Left renal pelvis (tissue), 4 donors: ENCODE data around the gene F13A1. TPM values are rescaled to one million over a fixed set of nuclear protein-coding genes. Genes with fewer than 3 reads are reported as not detected.
"Not testable (repeated sequence)": the region's sequence is repeated elsewhere in the genome, so short reads cannot be mapped to it uniquely, and the experiment has no call there.

ENCODE experiments used
- DNase-seq, 4 donors: peaks; one replicate each; pipeline ENCODE4 v3.0.0-alpha.2; 2013; ENCODE audit warnings: low read depth in 4 of 4, low spot score in 3 of 4
- polyA plus RNA-seq, 4 donors: library from polyadenylated mRNA; unstranded; fragments of 120-200 nt; gene quantifications; one replicate each; pipeline ENCODE4 v1.2.1, GENCODE V29; 2013; ENCODE audit not compliant: insufficient read length in 4 of 4

The F13A1 gene
- polyA plus RNA-seq, 4 donors, result 11.2 to 110 (median 24.6) TPM

DNA sequence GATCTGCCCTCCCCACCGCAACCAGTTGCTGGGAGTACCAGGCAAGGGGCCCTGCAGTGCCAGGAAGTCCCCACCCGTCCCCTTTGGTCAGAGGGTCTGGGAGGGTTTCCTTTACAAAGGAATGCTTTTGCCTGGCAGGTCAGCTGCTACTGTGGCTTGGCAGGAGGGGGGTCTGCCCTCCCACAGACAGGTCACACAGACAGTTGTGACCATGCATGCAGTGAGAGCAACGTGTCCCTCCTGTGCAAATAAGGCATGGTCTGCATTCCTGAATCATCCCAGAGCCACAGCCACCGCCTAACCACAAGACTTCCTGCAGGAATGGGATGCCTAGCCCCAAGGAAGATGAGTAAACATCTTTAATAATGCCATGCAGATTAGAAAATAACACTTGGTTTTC is 439 bp upstream of the F13A1 start:
- DNase-seq, result no peak

DNA sequence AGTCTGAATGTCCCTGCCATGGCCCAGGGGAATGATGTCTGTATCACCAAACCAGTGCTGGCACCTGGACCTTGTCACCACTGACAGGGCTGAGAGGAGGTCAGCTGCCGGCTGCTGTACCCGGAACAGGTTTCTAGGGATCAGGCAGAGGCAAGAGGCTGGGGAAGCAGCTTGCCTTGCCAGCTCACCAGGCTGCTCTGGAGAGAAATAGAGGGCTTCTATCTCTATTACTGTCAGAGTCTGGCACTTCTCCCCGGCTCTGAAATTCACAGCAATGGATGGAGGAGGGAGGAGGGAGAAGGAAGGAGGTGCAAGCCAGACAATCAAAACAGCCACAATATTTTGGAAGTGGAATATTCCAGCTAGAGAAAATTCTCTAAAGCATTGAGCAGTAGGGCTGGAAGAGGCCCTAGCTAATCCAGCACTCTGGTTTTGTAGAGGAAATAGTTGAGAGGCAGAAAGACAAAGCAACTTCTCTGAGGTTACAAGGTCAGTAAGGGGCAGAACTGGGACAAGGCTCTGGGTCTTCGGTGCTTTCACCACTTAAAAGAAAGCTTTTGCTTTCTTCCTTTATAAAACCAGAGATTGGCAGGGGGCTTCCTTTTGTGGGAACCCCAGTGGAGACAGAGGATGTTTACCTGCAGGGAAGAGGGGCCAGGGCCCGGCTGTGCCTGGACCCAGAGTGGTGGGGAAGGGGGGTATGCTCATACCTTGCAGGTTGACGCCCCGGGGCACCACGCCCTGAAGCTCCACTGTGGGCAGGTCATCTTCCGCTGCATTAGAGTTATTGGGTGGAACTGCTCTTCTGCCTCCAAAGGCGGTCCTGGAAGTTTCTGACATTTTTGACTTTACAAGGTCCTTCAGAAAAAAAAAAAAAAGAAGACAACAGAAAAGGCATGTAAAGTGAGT is 2.4 kb downstream of the F13A1 start:
- no peak for DNase-seq

GRCh38 chr6:6317386-6317785 is 3.1 kb downstream of the F13A1 start:
- DNase-seq, result no peak

DNA sequence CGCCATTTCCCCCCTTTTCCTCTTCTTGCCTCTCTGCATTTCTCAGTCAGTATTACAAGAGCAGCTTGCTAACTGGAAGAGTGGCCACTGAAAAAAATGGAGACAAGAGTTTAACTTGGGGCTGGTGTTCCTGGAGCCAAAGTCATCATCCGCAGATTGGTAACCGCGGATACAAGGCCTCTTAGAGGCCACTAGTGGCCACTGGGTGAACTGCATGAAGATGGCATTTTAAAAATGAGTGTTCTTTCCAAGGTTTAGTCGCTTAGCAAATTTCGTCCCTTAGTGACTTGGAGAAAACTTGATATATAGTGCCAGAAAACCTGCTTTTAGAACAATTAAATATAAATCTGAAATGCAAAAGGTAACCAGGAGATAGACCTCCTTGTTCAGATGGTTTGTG is 4.8 kb downstream of the F13A1 start:
- peak in 1 of 4 donors; percentile 49 for DNase-seq

- no peak for DNase-seq
Measured at GRCh38 chr6:6314596-6314995, 5.9 kb downstream of the F13A1 start.

GRCh38 chr6:6312901-6313441 is 7.5 kb downstream of the F13A1 start:
- DNase-seq, result no peak

- DNase-seq, result no peak
Measured at GRCh38 chr6:6305575-6305974, 14.9 kb downstream of the F13A1 start.

GRCh38 chr6:6300383-6300782 is 20.1 kb downstream of the F13A1 start:
- not testable (repeated sequence) for DNase-seq

GRCh38 chr6:6293317-6293716 is 27.1 kb downstream of the F13A1 start:
- DNase-seq, result no peak

DNA sequence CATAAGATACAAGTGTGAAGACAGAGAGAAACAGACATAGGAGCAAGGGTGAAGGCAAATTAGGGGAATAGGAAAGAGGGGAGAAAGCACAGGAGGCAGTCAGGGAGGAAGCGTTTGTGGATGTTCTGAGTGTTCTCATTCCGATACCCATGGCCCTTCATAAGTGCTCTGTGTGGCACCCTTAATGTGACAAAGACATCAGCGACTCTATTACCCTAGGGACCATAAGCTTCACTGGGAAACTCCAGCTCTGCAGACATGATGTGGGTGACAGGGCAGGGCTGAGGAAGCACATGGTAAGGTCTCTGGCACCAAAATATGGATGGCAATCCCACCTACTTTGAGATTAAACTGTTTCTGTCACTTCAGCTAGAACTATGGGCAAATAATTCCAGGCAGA is 33.0 kb downstream of the F13A1 start:
- no peak for DNase-seq

DNA sequence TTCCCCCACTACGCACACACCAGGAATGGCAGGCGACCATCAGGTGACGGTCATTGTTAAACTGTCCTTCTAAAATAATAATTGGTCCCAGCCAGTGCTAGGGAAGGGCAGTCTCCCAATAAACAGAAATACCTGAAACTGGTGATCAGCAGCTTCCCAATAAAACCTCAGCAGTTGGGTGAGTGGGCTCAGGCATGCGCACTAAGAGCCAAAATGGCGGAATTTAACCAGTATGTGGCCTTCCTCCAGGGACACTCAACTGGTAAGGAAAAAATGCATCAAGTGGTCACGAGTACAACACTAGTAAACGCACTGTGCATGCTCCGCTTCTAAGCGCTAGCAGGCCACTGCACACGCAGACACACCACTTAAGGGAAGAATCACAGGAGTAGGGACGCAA is 34.8 kb downstream of the F13A1 start:
- DNase-seq, result no peak

GRCh38 chr6:6284221-6284966 is 36.1 kb downstream of the F13A1 start:
- DNase-seq, result no peak

DNA sequence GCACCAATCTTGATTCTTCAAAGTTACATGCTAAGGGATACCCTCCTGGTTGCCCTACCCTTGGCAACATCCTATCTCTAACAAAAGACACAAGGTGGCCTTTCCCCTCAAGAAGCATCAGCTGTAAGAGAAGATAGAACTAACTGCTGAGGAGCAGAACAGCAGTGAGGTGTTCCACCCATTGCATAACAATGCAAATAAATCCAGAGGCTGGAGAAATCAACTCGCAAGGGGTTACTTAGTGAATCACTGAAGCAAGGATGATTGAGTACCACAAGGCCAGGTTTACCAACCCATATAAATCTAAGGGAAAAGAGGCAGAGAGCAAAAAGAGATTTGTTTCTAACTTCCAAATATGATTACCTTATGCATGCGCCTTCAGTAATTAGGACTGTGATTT is 36.7 kb downstream of the F13A1 start:
- no peak for DNase-seq

DNA sequence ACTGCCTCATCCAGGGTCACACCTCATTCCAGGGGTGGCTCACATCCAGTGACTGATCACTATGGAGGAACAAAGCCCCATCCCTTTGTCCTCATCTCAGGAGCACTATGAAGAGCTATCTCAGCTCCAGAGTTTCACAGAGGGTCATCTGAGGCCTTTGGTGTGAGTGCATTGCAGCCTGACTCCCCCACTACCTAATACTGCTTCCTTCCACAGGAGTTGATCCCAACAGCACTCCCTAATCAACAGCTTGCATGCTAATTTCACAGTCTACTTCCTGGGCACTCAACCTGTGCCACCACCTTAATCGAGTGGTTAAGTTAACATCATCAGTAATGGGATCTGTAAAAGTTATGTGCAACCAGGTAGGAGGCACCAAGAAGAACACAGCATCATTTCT is 37.7 kb downstream of the F13A1 start:
- no peak for DNase-seq

- DNase-seq, result no peak
Measured at GRCh38 chr6:6277413-6277812, 43.0 kb downstream of the F13A1 start.

DNA sequence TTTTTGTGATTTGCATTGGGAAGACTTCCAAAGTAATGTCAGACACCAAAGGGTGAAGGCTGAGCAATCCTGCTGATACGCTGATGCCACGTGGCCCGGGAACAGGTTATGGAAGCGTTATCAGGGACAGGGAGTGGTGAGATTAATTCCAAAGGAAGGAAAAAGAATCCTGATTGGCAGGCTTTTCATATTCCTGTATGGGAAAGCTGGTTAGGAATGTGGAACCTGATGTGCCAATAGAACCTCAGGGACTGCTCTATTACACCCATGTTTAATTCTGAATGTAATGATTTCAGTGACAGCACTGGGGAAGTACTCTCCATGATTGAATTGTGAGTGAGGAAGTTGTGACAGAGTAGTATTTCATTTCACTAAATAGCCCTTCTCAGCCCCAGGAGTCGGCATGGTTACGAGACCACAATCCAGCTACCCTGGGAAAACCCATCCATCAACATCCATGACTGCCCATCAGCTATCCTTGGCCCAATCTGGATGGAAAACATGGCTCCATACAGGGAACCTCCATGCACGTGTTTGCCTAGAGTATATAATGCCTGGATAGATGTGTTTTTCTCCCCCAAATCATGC is 49.4 kb downstream of the F13A1 start:
- DNase-seq, result no peak

GRCh38 chr6:6260196-6260722 is 60.2 kb downstream of the F13A1 start:
- DNase-seq, result no peak

DNA sequence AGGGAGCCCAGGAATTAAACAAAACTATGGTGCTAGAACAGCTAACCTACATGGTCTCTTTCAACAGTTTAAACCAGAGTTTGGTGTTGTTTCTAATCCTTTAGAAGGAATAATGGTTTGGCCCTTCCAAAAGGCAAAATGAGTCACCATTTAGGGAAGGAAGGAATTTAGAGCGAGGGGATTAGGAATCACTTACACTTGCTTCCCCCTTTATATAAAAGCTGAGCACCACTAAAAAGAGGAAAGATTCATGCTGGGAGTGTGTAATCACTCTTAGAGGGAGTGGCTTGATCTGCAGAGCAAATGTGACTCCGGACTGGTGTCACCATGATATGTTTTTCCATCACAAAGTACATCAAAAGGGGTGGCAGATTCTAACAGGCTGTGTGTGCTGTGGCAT is 63.6 kb downstream of the F13A1 start:
- DNase-seq, result no peak

GRCh38 chr6:6256259-6256658 is 64.2 kb downstream of the F13A1 start:
- no peak for DNase-seq

DNA sequence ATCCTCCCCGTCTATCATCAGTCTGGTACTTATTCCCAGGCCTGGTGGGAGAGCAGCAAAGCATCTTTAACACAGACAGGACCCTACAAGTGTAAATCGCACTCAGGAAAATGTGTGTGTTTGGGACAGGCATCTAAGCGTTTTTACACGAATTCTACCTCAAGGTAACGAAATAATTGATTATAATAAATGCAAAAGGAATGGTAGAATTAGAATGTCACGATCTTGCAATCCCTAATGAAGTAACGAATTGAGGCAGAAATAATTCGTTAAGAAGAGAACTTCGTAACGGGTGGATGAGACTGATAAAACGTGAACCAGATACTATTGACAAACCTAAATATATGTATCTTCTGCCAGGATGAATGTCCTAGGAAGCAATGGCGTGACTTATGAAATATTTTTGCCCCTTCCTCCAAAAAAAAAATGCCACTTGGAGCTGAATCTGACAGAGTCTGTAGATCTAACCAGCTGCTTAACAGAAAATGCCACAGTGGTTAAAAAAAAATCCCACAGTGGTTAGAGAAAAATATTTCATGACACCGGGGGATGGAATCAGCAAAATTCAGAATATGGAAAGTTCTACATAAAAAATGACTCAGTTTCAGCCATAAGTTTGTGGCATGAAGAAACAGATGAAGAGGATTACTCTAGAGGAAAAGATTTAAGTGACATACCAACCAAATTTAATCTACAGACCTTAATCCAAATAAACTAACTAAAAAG is 68.7 kb downstream of the F13A1 start:
- no peak for DNase-seq
